Left lung (tissue), 10 donors: ENCODE results near the gene GRIK1. TPM values are rescaled to one million over a fixed set of nuclear protein-coding genes. Genes with fewer than 3 reads are reported as not detected.

Source experiments
- ATAC-seq: fragments of 200-7000 bp; cut with Tn5 transposase; one replicate; pipeline ENCODE4 v1.9.1; 2020; ENCODE audit warnings: moderate library complexity
- DNase-seq, 4 donors: peaks; one replicate each; pipeline ENCODE4 v3.0.0-alpha.2; 2013 to 2020
- H3K27ac ChIP-seq, 2 donors: fragments of 200-600 bp; sonication (generic) in 1 of 2; one replicate each; pipeline versions ENCODE4 v1.5.0 to v1.8.0; 2020 to 2021
- H3K27me3 ChIP-seq, 2 donors: fragments of 200-600 bp; sonication (generic) in 1 of 2; one replicate each; pipeline versions ENCODE4 v1.5.0 to v1.8.0; 2020 to 2021
- H3K36me3 ChIP-seq, 2 donors: fragments of 200-600 bp; sonication (generic) in 1 of 2; one replicate each; pipeline versions ENCODE4 v1.5.0 to v1.8.0; 2020 to 2021
- H3K4me1 ChIP-seq, 2 donors: fragments of 200-600 bp; one replicate each; pipeline ENCODE4 v1.8.0; 2021
- H3K4me3 ChIP-seq, 2 donors: fragments of 200-600 bp; sonication (generic) in 1 of 2; one replicate each; pipeline versions ENCODE4 v1.5.0 to v1.8.0; 2020 to 2021; ENCODE audit warnings: mild to moderate bottlenecking in 1 of 2
- H3K9me3 ChIP-seq, 2 donors: fragments of 200-600 bp; sonication (generic) in 1 of 2; one replicate each; pipeline versions ENCODE4 v1.5.0 to v1.8.0; 2020 to 2021
- CTCF ChIP-seq, 2 donors: fragments of 200-600 bp; sonication (generic) in 1 of 2; IDR thresholded peaks; one replicate each; pipeline versions ENCODE4 v1.5.0 to v1.8.0; 2021; ENCODE audit warnings: antibody characterized with exemption in 2 of 2
- intact Hi-C, 2 donors: fragments of 100-400 bp; cut with DNase I; formaldehyde crosslinking; loops; one replicate each; pipeline versions ENCODE4 v1.11.2 to v1.14.2; 2022
- polyA plus RNA-seq, 6 donors: library from polyadenylated mRNA; unstranded; fragments of 120-200 nt; gene quantifications; one replicate each; pipeline ENCODE4 v1.2.1, GENCODE V29; 2013; ENCODE audit not compliant: insufficient read length in 6 of 6
- total RNA-seq, 2 donors: library from RNA; stranded (reverse); fragmentation: NEBNext Ultra II Directional; extraction: Animal tissue kit (Norgen Biotek cat#: 25700); gene quantifications; one replicate each; pipeline ENCODE4 v1.2.1, GENCODE V29; 2021
- donor health status: DM: no; HTN: yes; CAD: no.
- donor health status: DM: no; HTN: no; CAD: no.

Gene GRIK1
- total and polyA plus RNA-seq, 8 donors = 0.38 to 1.5 (median 0.62) TPM; not detected in 2

GRCh38 chr21:29849735-29850176 is 90.0 kb downstream of the GRIK1 start:
- no peak overlapping the region for H3K4me3 ChIP-seq
- no peaks in the 10 kb centered on the region for H3K27me3 ChIP-seq
- intact Hi-C loops = loop anchor here in 1 of 2 donors (10.0 kb wide), 1 partner anchor 375 kb away; no protein-coding TSS in a partner anchor
- H3K9me3 ChIP-seq = no peaks in the 10 kb centered on the region
- peak in 2 of 4 donors; percentile 42 to 66 for DNase-seq
- no peak overlapping the region for H3K27ac ChIP-seq
- H3K4me1 ChIP-seq = no peaks in the 10 kb centered on the region
- H3K36me3 ChIP-seq = no peaks in the 10 kb centered on the region
- peak; percentile 99 for ATAC-seq
- TF ChIP-seq CTCF (IDR thresholded peaks at IDR 0.05) = peak; percentile 71

- no peak for ATAC-seq
Measured at GRCh38 chr21:29843804-29844203, 96.0 kb downstream of the GRIK1 start.

GRCh38 chr21:29834617-29835016 is 105.2 kb downstream of the GRIK1 start:
- DNase-seq = no peak
- no peaks in the 10 kb centered on the region for H3K27me3 ChIP-seq
- no peak overlapping the region for H3K4me3 ChIP-seq
- H3K9me3 ChIP-seq = peaks cover 0 to 17% of the 10 kb centered on the region in 2 donors
- no peaks in the 10 kb centered on the region for H3K36me3 ChIP-seq
- intact Hi-C loops = no loop called here
- H3K27ac ChIP-seq = no peak overlapping the region
- no peaks in the 10 kb centered on the region for H3K4me1 ChIP-seq
- TF ChIP-seq CTCF (IDR thresholded peaks at IDR 0.05) = no peak
- ATAC-seq = no peak

More at GRCh38 chr21:29843804-29844203, 96.0 kb downstream of the GRIK1 start:
- Histone ChIP-seq H3K4me1 (no peaks in the 10 kb centered on the region), H3K27ac (no peak overlapping the region), H3K36me3 (no peaks in the 10 kb centered on the region), H3K9me3 (no peaks in the 10 kb centered on the region), H3K27me3 (no peaks in the 10 kb centered on the region), H3K4me3 (no peak overlapping the region)
- TF ChIP-seq CTCF (IDR thresholded peaks at IDR 0.05) = no peak
- no peak for DNase-seq
- intact Hi-C loops = loop anchor here in 1 of 2 donors (10.0 kb wide), 1 partner anchor 369 kb away; no protein-coding TSS in a partner anchor

- intact Hi-C loops = no loop called here
- Histone ChIP-seq H3K4me1 (no peaks in the 10 kb centered on the region), H3K36me3 (no peaks in the 10 kb centered on the region), H3K27me3 (no peaks in the 10 kb centered on the region), H3K9me3 (peaks cover 0 to 21% of the 10 kb centered on the region in 2 donors), H3K27ac (no peak overlapping the region), H3K4me3 (no peak overlapping the region)
- TF ChIP-seq CTCF (IDR thresholded peaks at IDR 0.05) = no peak
- no peak for ATAC-seq
- DNase-seq = no peak
Measured at GRCh38 chr21:29832217-29832616, 107.6 kb downstream of the GRIK1 start.

DNA sequence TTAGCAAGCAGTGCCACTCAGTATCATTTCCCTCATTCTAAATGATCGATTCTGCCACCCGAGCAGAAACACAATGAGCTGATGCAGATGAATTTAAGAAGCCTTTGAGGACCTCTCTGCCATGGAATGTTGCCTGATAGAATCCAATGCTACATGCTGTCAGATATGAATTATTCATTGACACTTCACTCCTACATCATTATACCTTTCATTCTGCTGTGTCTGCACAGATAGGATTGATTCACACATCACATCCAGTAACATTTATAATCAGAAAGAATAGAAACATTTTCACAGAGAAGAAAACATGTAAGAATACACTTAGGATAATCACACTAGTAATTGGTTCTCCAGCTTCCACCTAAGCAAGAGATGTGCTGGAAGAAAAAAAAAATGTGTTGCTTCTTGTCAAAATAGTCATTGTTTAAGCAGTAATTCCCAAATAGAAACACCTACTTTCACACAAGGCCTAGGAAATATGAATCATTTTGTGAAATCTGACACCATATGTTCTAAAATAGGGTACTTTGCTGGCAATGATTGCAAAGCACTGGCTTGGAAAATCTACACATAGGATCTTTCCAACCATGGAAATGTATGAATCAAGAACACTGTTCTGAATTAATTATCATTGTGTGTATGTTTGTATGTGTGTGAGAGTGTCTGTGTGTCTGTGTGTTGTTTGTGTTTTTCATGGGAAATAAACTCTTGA is 110.1 kb downstream of the GRIK1 start:
- no peak for TF ChIP-seq CTCF (IDR thresholded peaks at IDR 0.05)
- DNase-seq (no peak), ATAC-seq (no peak)
- Histone ChIP-seq H3K4me3 (no peak overlapping the region), H3K36me3 (no peaks in the 10 kb centered on the region), H3K27ac (no peak overlapping the region), H3K9me3 (peaks cover 0 to 23% of the 10 kb centered on the region in 2 donors), H3K4me1 (no peaks in the 10 kb centered on the region), H3K27me3 (no peaks in the 10 kb centered on the region)
- intact Hi-C loops = no loop called here
